ENCODE data around the gene TMEM132A. TPM values are rescaled to one million over a fixed set of nuclear protein-coding genes. Genes with fewer than 3 reads are reported as not detected.

TMEM132A gene
- total RNA-seq, 1 experiment from 2014 or later = 54.4 TPM

- 0 out of 2 replicates have a peak, but pooled peaks cover 4% of the 10 kb centered on the region for H3K4me1 ChIP-seq (replicated peaks; ENCODE audit: insufficient read depth)
- no peaks in the 10 kb centered on the region for H4K20me1 ChIP-seq (ENCODE audit: insufficient read depth)
- no peak overlapping the region for H3K27ac ChIP-seq
- H3K9me2 ChIP-seq (ENCODE audit: insufficient read depth) = no peaks in the 10 kb centered on the region
- CTCF ChIA-PET = no interaction called here
- no TSS peak for BruUV-seq (replicated peaks)
- POLR2A ChIA-PET (ENCODE audit: unreplicated experiment) = no interaction called here
- no peaks in the 10 kb centered on the region for H3K36me3 ChIP-seq (ENCODE audit: low read depth)
- H3F3A ChIP-seq (ENCODE audit: insufficient read depth, low read depth) = no peaks in the 10 kb centered on the region
- H2AFZ ChIP-seq = no peak overlapping the region
- TF ChIP-seq CTCF (conservative IDR thresholded peaks at IDR 0.05) (no peak), EZH2 (IDR thresholded peaks at IDR 0.05; ENCODE audit: low read depth) (no peak)
- no peaks in the 10 kb centered on the region for H3K9me3 ChIP-seq (ENCODE audit: insufficient read depth, low read depth)
- 0 out of 2 replicates have a peak, but pooled peaks cover 2% of the 10 kb centered on the region for H3K27me3 ChIP-seq (ENCODE audit: insufficient read depth, low read depth)
- H3K79me2 ChIP-seq (ENCODE audit: low read depth) = no peaks in the 10 kb centered on the region
- DNase-seq = no peak
- no peak overlapping the region for H3K4me3 ChIP-seq
- H3K4me2 ChIP-seq = no peak overlapping the region
- intact Hi-C loops (cut with micrococcal nuclease; ENCODE audit: unreplicated experiment) = no loop called here
Measured at GRCh38 chr11:60955571-60955970, 31.3 kb downstream of the TMEM132A start.

GRCh38 chr11:60957188-60957587 is 32.9 kb downstream of the TMEM132A start:
- no peak overlapping the region for H3K4me2 ChIP-seq
- BruUV-seq (replicated peaks) = no TSS peak
- intact Hi-C loops (cut with micrococcal nuclease; ENCODE audit: unreplicated experiment) = no loop called here

DNA sequence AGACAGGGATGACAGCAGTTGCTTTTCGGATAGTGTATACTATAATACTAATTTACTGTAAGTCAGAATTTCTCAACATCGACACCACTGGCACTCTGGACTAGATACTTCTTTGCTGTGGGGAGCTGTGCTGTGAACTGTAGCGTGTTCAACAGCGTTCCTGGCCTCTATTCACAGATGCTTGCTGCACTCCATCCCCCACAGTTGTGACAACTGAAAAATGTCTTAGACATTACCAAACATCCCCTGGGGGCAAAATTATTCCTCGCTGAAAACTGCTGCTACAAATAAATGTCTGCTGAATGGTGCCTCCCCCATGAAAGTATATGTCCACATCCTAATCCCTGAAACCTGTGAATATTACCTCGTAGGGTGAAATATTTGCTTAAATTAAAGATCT is 35.2 kb downstream of the TMEM132A start:
- H3K4me1 ChIP-seq (replicated peaks; ENCODE audit: insufficient read depth) = 0 out of 2 replicates have a peak, but pooled peaks cover 4% of the 10 kb centered on the region
- no peaks in the 10 kb centered on the region for H3K9me3 ChIP-seq (ENCODE audit: insufficient read depth, low read depth)
- TF ChIP-seq EZH2 (IDR thresholded peaks at IDR 0.05; ENCODE audit: low read depth) = no peak
- no peak for TF ChIP-seq CTCF (conservative IDR thresholded peaks at IDR 0.05)
- no peaks in the 10 kb centered on the region for H3K79me2 ChIP-seq (ENCODE audit: low read depth)
- H3K27me3 ChIP-seq (ENCODE audit: insufficient read depth, low read depth) = peaks cover 10% of the 10 kb centered on the region; the same call in 1 of the 2 replicates
- no peak overlapping the region for H2AFZ ChIP-seq
- BruUV-seq (replicated peaks) = no TSS peak
- H3K27ac ChIP-seq = no peak overlapping the region
- intact Hi-C loops (cut with micrococcal nuclease; ENCODE audit: unreplicated experiment) = no loop called here
- no peaks in the 10 kb centered on the region for H4K20me1 ChIP-seq (ENCODE audit: insufficient read depth)
- no peak overlapping the region for H3K4me3 ChIP-seq
- H3K36me3 ChIP-seq (ENCODE audit: low read depth) = no peaks in the 10 kb centered on the region
- H3K9me2 ChIP-seq (ENCODE audit: insufficient read depth) = no peaks in the 10 kb centered on the region
- no peak overlapping the region for H3K4me2 ChIP-seq
- ChIA-PET CTCF (no interaction called here), POLR2A (ENCODE audit: unreplicated experiment) (no interaction called here)
- no peak for DNase-seq
- H3F3A ChIP-seq (ENCODE audit: insufficient read depth, low read depth) = no peaks in the 10 kb centered on the region

More at GRCh38 chr11:60957188-60957587, 32.9 kb downstream of the TMEM132A start:
- peaks cover 10% of the 10 kb centered on the region; the same call in 1 of the 2 replicates for H3K27me3 ChIP-seq (ENCODE audit: insufficient read depth, low read depth)
- CTCF ChIA-PET = no interaction called here
- H3K4me1 ChIP-seq (replicated peaks; ENCODE audit: insufficient read depth) = 0 out of 2 replicates have a peak, but pooled peaks cover 4% of the 10 kb centered on the region
- H4K20me1 ChIP-seq (ENCODE audit: insufficient read depth) = no peaks in the 10 kb centered on the region
- no peaks in the 10 kb centered on the region for H3K36me3 ChIP-seq (ENCODE audit: low read depth)
- no peak overlapping the region for H3K4me3 ChIP-seq
- H3K9me3 ChIP-seq (ENCODE audit: insufficient read depth, low read depth) = no peaks in the 10 kb centered on the region
- H3F3A ChIP-seq (ENCODE audit: insufficient read depth, low read depth) = no peaks in the 10 kb centered on the region
- no peaks in the 10 kb centered on the region for H3K9me2 ChIP-seq (ENCODE audit: insufficient read depth)
- DNase-seq = no peak
- H3K27ac ChIP-seq = no peak overlapping the region
- H2AFZ ChIP-seq = no peak overlapping the region
- no peaks in the 10 kb centered on the region for H3K79me2 ChIP-seq (ENCODE audit: low read depth)
- TF ChIP-seq CTCF (conservative IDR thresholded peaks at IDR 0.05) (no peak), EZH2 (IDR thresholded peaks at IDR 0.05; ENCODE audit: low read depth) (no peak)
- POLR2A ChIA-PET (ENCODE audit: unreplicated experiment) = no interaction called here

Data from PC-9 (cell line).